B cell (primary cell): ENCODE measurements around the gene TRMT13.

ENCODE experiments used
- EZH2 ChIP-seq: IDR thresholded peaks from 2 replicates; pipeline ENCODE4 v1.6.1; 2012; ENCODE audit warnings: borderline replicate concordance, low read depth, mild to moderate bottlenecking, moderate library complexity, low read length; ENCODE audit not compliant: insufficient read depth, poor library complexity, severe bottlenecking
- TF ChIP-seq, protein P1 (sequence below): fragments of 200-600 bp; IDR thresholded peaks from one replicate; pipeline ENCODE4 v1.8.0; 2022; ENCODE audit warnings: antibody characterized with exemption, mild to moderate bottlenecking

DNA sequence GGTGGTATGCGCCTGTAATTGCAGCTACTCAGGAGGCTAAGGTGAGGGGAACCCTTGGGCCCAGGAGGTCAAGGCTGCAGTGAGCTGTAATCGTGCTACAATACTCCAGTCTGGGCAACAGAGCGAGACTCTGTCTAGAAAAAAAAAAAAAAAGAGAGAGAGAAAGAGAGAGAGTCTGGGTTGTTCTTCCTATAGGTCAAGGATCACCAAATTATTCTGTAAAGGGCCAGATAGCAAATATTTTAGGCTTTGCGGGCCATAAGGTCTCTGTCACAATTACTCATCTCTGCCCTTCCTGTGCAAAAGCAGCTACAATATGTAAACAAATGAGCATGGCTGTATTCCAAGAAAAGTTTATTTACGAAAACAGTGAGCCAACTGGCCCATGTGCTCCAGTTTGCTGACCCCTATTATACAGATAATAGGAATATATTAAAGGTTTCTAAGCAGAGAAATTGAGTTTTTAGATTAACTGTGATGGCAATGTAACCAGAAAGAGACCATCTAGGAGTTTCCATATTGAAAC lies 2.3 kb upstream of the TRMT13 start:
- TF ChIP-seq, protein P1, sequence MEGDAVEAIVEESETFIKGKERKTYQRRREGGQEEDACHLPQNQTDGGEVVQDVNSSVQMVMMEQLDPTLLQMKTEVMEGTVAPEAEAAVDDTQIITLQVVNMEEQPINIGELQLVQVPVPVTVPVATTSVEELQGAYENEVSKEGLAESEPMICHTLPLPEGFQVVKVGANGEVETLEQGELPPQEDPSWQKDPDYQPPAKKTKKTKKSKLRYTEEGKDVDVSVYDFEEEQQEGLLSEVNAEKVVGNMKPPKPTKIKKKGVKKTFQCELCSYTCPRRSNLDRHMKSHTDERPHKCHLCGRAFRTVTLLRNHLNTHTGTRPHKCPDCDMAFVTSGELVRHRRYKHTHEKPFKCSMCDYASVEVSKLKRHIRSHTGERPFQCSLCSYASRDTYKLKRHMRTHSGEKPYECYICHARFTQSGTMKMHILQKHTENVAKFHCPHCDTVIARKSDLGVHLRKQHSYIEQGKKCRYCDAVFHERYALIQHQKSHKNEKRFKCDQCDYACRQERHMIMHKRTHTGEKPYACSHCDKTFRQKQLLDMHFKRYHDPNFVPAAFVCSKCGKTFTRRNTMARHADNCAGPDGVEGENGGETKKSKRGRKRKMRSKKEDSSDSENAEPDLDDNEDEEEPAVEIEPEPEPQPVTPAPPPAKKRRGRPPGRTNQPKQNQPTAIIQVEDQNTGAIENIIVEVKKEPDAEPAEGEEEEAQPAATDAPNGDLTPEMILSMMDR = no peak
- TF ChIP-seq EZH2 = no peak
